ENCODE results near the gene MCC. TPM values are rescaled to one million over a fixed set of nuclear protein-coding genes. Genes with fewer than 3 reads are reported as not detected.
A peak's percentile ranks its signal among the peaks of the same experiment; 100 is the strongest.
"Not testable (repeated sequence)": the region's sequence is repeated elsewhere in the genome, so short reads cannot be mapped to it uniquely, and the experiment has no call there.

Gene MCC
- total RNA-seq, 1 donor from 2014 or later = 37.1 TPM

DNA sequence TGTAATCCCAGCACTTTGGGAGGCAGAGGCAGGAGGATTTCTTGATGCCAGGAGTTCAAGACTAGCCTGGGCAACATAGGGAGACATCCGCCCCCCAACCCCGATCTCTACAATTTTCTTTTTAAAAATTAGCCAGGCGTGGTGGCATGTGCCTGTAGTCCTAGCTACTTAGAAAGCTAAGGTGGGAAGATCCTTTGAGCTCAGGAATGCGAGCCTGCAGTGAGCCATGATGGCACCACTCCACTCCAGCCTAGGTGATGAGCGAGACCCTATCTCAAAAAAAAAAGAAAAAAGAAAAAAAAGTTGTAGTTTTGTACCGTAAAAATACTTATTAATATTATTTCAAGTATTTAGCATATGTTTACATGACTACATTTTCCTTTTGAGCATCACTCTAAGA, 82.7 kb downstream of the MCC start:
- no peak for DNase-seq

DNA sequence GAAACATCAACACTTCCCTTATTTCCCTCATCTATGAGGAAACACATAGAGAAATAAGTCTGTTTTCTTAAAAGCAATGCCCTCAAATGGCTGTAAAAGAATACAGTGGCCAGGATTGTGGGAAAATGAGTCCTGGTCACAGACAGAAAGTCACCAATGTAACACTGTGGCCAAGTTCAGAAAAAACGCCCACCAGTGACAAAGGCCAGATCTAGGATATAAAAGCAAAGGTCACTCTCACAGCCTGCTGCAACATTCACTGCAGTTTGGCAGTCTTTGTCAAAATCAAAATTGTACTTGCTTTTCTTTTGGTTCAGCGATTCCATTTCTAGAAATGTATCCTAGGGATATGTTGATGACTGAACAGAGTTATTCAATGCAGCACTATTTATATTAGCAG, 84.0 kb downstream of the MCC start:
- no peak for DNase-seq

- not testable (repeated sequence) for DNase-seq
These were observed 90.3 kb downstream of the MCC start for GRCh38 chr5:113397986-113398385.

DNA sequence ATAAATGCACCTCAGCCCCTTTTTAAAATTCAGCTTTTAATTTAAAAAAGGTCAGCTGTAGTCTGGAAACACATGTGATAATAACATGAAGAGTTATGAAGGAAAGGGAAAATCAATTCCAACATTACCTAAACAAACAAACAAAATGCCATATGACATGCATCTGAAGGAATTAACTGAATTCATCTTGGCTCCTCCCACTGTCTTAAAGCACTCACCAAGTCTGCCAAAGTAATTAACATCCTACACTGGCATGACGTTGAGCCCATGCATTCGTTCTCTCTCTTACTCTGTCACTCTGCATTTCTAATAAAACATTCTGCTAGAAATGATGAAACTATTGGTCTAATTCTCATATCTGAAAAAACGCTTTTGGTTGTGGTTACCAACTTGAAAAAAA, 91.2 kb downstream of the MCC start:
- DNase-seq = no peak

DNA sequence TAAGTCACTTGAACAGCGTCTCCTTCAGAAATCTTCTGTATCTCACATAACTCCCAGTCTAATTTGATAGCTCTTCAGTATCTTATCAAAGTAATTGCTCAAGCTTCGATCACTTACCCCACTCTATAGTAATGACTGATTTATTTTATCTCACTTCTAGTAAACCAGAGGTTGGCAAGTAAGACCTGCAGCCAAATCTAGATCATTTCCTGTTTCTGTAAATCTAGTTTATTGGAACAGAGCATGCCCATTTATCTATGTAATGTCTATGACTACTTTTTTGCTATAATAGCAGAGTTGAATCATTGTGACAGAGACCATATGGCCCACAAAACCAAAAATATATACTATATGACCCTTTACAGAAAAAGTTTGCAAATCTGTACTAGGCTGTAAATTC, 93.6 kb downstream of the MCC start:
- DNase-seq = no peak

- DNase-seq = no peak
These were observed 98.0 kb downstream of the MCC start for GRCh38 chr5:113390224-113390623.

DNA sequence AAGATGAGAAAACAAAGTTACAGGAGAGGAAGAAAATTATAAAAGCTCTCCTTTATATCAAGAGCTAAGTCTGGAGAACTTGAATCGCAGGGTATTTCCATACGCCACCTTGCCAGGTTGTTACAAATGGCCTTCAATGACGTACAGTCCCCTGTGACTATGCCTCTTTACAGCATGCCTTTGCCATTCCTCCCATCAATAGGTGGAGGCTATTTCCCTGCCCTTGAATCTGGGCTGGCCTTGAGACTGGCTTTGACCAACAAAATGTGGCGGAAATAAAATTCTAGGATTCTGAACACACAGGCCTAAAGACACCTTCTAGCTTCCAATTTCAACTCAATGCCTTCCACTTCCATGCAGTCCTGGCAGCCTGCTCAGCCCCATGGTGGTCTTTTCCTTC, 99.1 kb downstream of the MCC start:
- no peak for DNase-seq

GRCh38 chr5:113387844-113388243, 100.4 kb downstream of the MCC start:
- DNase-seq = no peak

DNA sequence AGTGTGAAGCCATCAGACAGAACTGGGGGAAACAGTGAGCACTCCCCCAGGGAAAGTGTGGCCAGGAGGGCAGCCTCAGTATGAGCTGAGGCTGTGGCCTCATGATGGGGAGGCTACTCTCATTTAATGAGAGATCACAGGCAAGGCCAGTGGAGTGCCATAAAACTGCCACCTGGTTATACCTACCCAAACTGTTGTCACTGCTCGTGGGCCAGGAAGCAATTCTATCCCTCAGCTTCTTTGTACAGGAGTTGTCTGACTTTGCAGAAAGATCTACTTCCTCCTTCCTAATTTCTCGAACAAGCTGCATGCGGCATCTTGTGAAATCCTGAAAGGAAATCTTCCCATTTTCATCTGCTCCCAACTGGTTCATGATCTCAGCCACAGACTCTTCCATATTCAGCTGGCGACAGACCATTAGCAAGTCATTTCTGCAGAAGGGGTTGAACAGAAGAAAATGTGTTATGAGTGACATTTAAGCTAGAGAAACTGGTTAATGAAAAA, 103.4 kb downstream of the MCC start:
- DNase-seq = no peak

DNA sequence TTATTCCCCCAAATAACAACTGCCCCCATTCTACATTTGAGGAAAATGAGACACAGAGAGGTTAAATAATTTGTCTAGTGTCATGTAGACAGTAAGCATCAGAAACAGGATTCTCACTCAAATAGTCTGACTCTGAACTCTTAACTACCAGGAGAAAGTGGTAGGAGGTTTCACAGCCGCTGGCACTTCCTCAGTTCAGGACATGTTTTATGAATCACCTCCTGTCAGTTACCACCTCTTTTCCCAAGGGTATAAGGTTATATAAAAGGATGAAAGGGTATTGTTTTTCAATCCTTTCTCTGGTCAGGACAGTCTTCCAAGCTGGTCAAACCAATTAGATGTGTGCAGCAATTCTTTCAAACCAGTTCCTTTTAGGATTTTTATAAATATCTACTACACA, 105.5 kb downstream of the MCC start:
- peak; percentile 72 for DNase-seq

- no peak for DNase-seq
These were observed 106.5 kb downstream of the MCC start for GRCh38 chr5:113381791-113382190.

GRCh38 chr5:113380807-113381326, 107.4 kb downstream of the MCC start:
- no peak for DNase-seq

DNA sequence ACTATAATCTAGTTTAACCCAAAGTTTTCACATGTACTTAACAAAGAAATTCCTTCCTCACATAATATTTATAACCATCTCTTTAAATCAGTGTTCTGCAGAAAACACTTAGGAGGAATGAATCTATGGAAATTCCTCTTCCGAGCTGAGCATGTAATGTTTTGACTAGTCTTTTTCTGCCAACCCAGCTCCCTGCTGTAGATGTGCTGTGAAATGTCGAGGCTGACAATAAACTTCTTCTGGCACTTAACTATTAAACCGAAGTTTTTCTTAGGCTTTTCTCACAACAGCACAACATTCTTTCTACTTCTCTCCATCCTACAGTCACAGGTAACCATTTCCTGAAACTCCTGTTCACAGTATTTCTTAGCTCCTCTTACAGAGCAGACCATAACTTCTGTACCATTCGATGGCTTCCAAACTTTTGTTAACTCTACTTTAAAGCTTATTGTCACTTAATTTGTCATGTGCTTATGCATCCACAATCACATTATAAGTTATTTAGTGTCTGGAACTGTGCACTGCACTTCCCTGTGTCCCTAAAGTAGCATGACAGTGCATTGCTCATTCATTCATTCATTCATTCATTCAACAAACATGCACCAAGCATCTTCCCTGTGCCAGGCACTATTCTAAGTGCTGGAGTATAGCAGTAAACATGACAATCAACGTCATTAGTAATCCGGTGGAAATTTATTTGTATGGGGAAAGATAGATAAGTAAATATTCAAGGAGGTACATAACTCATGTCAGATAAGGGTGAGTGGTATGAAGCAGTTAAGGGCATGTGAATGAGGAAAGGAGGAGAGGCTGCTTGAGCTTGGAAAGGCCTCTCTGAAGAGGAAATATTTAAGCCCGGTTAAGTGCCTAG, 108.1 kb downstream of the MCC start:
- no peak for DNase-seq

- DNase-seq = peak; percentile 78
These were observed 109.2 kb downstream of the MCC start for GRCh38 chr5:113378959-113379541.

GRCh38 chr5:113378514-113378913, 109.7 kb downstream of the MCC start:
- DNase-seq = peak; percentile 8

GRCh38 chr5:113378081-113378480, 110.2 kb downstream of the MCC start:
- no peak for DNase-seq

GRCh38 chr5:113376640-113377039, 111.6 kb downstream of the MCC start:
- DNase-seq = no peak

DNA sequence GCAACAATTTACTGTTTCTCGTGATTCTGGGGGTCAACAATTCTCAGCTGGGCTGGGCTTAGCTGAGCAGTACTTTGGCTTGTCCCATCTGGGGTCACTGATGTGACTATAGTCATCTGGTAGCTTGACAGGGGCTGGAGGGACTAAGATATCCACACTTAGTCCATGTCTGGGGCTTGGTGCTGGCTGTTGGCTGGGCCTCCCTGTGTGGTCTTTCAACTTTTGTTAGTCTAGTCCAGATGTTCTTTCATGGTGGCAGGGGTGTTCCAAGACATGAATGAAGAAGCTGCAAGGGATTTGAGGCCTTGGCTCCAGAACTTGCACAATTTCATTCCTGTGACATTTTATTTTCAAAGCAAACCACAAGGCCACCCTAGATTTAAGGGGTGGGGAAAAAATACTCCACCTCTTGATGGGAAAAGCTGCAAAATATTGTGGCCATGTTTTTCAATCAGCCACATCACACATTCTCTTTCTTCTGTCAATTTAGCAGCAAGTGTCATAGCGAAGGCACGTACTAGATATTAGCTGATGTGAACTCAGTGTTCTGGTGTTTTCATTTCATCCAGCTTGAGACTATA, 112.7 kb downstream of the MCC start:
- DNase-seq = no peak

DNA sequence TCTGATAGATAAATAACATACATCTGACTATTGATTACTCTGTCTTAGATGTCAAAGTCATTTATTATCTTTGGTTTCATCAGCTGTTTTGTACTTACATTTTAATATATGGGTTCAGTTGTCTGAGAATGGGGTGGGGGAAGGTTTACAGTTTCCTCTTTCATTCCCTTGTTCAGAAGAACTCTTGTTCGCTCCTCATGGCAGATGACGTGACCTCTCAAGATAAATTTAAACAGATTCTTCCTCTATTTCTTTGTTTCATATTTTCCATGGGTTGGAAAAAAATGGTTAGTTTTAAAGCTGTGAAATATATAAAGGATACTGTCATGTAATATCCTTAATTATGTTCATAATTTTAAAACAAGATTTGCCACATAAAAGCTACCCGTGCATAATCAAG, 114.8 kb downstream of the MCC start:
- DNase-seq = no peak

GRCh38 chr5:113371721-113372196, 116.5 kb downstream of the MCC start:
- DNase-seq = peak; percentile 82

- peak; percentile 53 for DNase-seq
These were observed 120.7 kb downstream of the MCC start for GRCh38 chr5:113367586-113367985.

DNA sequence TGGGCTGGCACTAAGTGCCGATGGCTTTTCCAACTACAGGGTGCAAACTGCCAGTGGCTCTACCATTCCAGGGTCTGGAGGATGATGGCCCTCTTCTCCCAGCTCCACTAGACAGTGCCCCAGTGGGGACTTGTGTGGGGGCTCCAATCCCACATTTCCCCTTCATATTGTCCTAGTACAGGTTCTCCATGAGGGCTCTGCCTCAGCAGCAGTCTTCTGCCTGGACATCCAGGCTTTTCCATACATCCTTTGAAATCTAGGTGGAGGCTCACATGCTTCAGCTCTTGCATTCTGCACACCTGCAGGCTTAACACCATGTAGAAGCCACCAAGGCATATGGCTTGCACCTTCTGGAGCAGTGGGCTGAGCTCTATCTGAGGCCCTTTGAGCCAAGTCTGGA, 123.8 kb downstream of the MCC start:
- no peak for DNase-seq

GRCh38 chr5:113361701-113362100, 126.6 kb downstream of the MCC start:
- no peak for DNase-seq
